ENCODE data around the gene KLHL29. TPM values are rescaled to one million over a fixed set of nuclear protein-coding genes. Genes with fewer than 3 reads are reported as not detected.

Gene KLHL29
- polyA plus RNA-seq, 1 of the 3 experiments (the other 2 are of a cell fraction) = 4.6 TPM

GRCh38 chr2:23359631-23360567 is 25.1 kb upstream of the KLHL29 start:
- no peaks in the 10 kb centered on the region for H3K79me2 ChIP-seq (ENCODE audit: insufficient read depth)
- no peak for TF ChIP-seq SMC3 (IDR thresholded peaks at IDR 0.05; ENCODE audit: low read depth, low read length)
- TF ChIP-seq YY1 (IDR thresholded peaks at IDR 0.05; ENCODE audit: low read depth) = no peak
- no peak for TF ChIP-seq USF2 (IDR thresholded peaks at IDR 0.05; ENCODE audit: borderline replicate concordance, low read depth, low read length)
- no peak for TF ChIP-seq EZH2phosphoT487 (IDR thresholded peaks at IDR 0.05; ENCODE audit: borderline replicate concordance, low read depth)
- TF ChIP-seq CHD2 (IDR thresholded peaks at IDR 0.05; ENCODE audit: low read length, partially characterized antibody) = no peak
- no peak for TF ChIP-seq EP300 (IDR thresholded peaks at IDR 0.05; ENCODE audit: borderline replicate concordance in 1 of 2, low read depth in 1 of 2, low read length in 1 of 2)
- TF ChIP-seq FOXJ3 (CRISPR knock-in tag; IDR thresholded peaks at IDR 0.05) = no peak
- no peak for TF ChIP-seq NRF1 (IDR thresholded peaks at IDR 0.05; ENCODE audit: low read depth, low read length)
- TF ChIP-seq MAX (IDR thresholded peaks at IDR 0.05; ENCODE audit: low read depth) = no peak
- no peak for TF ChIP-seq MEF2A (IDR thresholded peaks at IDR 0.05; ENCODE audit: borderline replicate concordance, low read depth)
- no peak for TF ChIP-seq RCOR1 (IDR thresholded peaks at IDR 0.05; ENCODE audit: low read length)
- TF ChIP-seq TAF1 (IDR thresholded peaks at IDR 0.05; ENCODE audit: borderline replicate concordance, low read depth, low read length) = no peak
- TF ChIP-seq CTCF (IDR thresholded peaks at IDR 0.05) = no peak
- TF ChIP-seq NFIC (IDR thresholded peaks at IDR 0.05; ENCODE audit: borderline replicate concordance) = no peak
- TF ChIP-seq USF1 (IDR thresholded peaks at IDR 0.05; ENCODE audit: borderline replicate concordance, low read depth) = no peak
- TF ChIP-seq RAD21 (IDR thresholded peaks at IDR 0.05; ENCODE audit: low read length) = no peak
- no peak for TF ChIP-seq REST (IDR thresholded peaks at IDR 0.05; ENCODE audit: low read depth, low read length)
- TF ChIP-seq IRF3 (IDR thresholded peaks at IDR 0.05; ENCODE audit: low read depth, low read length) = no peak
- TF ChIP-seq TCF12 (IDR thresholded peaks at IDR 0.05) = no peak
- no peak for TF ChIP-seq RXRA (IDR thresholded peaks at IDR 0.05; ENCODE audit: borderline replicate concordance, low read depth)
- DNase-seq = no peak
- no peaks in the 10 kb centered on the region for H3K9me2 ChIP-seq
- no peaks in the 10 kb centered on the region for H3F3A ChIP-seq (replicated peaks; ENCODE audit: insufficient read depth)
- H3K9me3 ChIP-seq = no peaks in the 10 kb centered on the region
- H2AFZ ChIP-seq (ENCODE audit: low read depth) = no peak overlapping the region
- no peak overlapping the region for H3K27ac ChIP-seq (ENCODE audit: low read depth in 2 of 2, low read length in 1 of 2)
- 76% methylated on average over 19 of the region's 19 CpGs for WGBS (ENCODE audit: low lambda C conversion rate)
- H3K36me3 ChIP-seq (replicated peaks in 1 of 2; ENCODE audit: control insufficient read depth in 1 of 2, insufficient read depth in 2 of 2, low read length in 1 of 2) = no peaks in the 10 kb centered on the region
- H3K4me2 ChIP-seq = no peak overlapping the region
- POLR2A ChIA-PET = no interaction called here
- no peak overlapping the region for H3K4me3 ChIP-seq (ENCODE audit: low read depth in 2 of 2, low read length in 1 of 2)
- no peaks in the 10 kb centered on the region for H3K27me3 ChIP-seq (ENCODE audit: insufficient read depth)
- peaks cover 0 to 11% of the 10 kb centered on the region in 2 experiments; a peak in 2 of 4 replicates for H3K4me1 ChIP-seq (ENCODE audit: control insufficient read depth in 1 of 2, insufficient read depth in 2 of 2, low read depth in 1 of 2, low read length in 1 of 2)
- CTCF ChIA-PET = interaction anchor here (1.0 to 2.8 kb wide), 3 partner anchors 9 to 23 kb away, joined by 3 to 10 read pairs (median 3); no protein-coding TSS in a partner anchor
- H3K9ac ChIP-seq = no peak overlapping the region
- H4K20me1 ChIP-seq (ENCODE audit: insufficient read depth) = no peaks in the 10 kb centered on the region

All from SK-N-SH (cell line).